HepG2 (cell line): ENCODE data around the gene PSMB11. TPM values are rescaled to one million over a fixed set of nuclear protein-coding genes. Genes with fewer than 3 reads are reported as not detected.

Experiments used
- ASH2L ChIP-seq: fragments of 300-600, 200-600 bp; sonication (generic); IDR thresholded peaks from 2 replicates; pipeline ENCODE4 v1.7.0; 2017; ENCODE audit warnings: low read depth, mild to moderate bottlenecking, moderate library complexity, mixed read lengths, low read length; ENCODE audit not compliant: insufficient read length
- CCAR2 ChIP-seq: fragments of 200-400 bp; formaldehyde crosslinking; optimal IDR thresholded peaks from 2 replicates; pipeline ENCODE3; 2018; ENCODE audit warnings: low read depth, mild to moderate bottlenecking, low read length, moderate library complexity
- CREB1 ChIP-seq, 2 experiments: fragments of 450-650 bp in 1 of 2; IDR thresholded peaks; 2 replicates each; pipeline ENCODE4 v1.6.1; 2016 to 2017; ENCODE audit warnings: control low read depth in 1 of 2, mild to moderate bottlenecking in 1 of 2, missing compliant biosample characterization in 1 of 2, missing genetic modification characterization in 1 of 2
- GTF3A ChIP-seq: sonication (generic); formaldehyde crosslinking; conservative IDR thresholded peaks from 2 replicates; pipeline ENCODE4 v1.4.0; 2020; ENCODE audit warnings: mild to moderate bottlenecking, missing genetic modification reagents
- HOXD1 ChIP-seq: sonication (generic); formaldehyde crosslinking; IDR thresholded peaks from 2 replicates; pipeline ENCODE4 v1.5.0; 2020; ENCODE audit warnings: missing genetic modification reagents
- MIXL1 ChIP-seq: IDR thresholded peaks from 2 replicates; pipeline ENCODE4 v1.6.1; 2016
- POLR2G ChIP-seq: fragments of 200-400 bp; formaldehyde crosslinking; IDR thresholded peaks from 2 replicates; pipeline ENCODE4 v1.6.1; 2018; ENCODE audit warnings: mild to moderate bottlenecking, low read depth, low read length, moderate library complexity
- RARG ChIP-seq: sonication (generic); formaldehyde crosslinking; IDR thresholded peaks from 2 replicates; pipeline ENCODE4 v1.4.0; 2020; ENCODE audit warnings: low read depth, mild to moderate bottlenecking, missing genetic modification reagents
- SRSF9 ChIP-seq: fragments of 200-400 bp; formaldehyde crosslinking; IDR thresholded peaks from 2 replicates; pipeline ENCODE4 v1.6.1; 2018; ENCODE audit warnings: borderline replicate concordance, mild to moderate bottlenecking, low read depth, low read length; ENCODE audit not compliant: insufficient read depth, poor library complexity, severe bottlenecking
- ZNF557 ChIP-seq: sonication (generic); formaldehyde crosslinking; IDR thresholded peaks from 2 replicates; pipeline ENCODE4 v1.4.0; 2020; ENCODE audit warnings: missing genetic modification reagents
- polyA plus RNA-seq, 8 experiments: library from polyadenylated mRNA; depleted of rRNA in 3 of 8; stranded (reverse) in 7 of 8; unstranded in 1 of 8; fragments of >200 nt; fragmentation: Illumina TruSeq in 4 of 8; extraction: Trizol in 4 of 8; gene quantifications; 2 replicates each; pipeline versions ENCODE4 v1.2.1 to v1.2.3, GENCODE V29; 2011 to 2016; ENCODE audit warnings: low read depth in 4 of 8, missing spikeins in 1 of 8, mixed read lengths in 1 of 8; ENCODE audit not compliant: insufficient read depth in 1 of 8
- total RNA-seq, 5 experiments: library from RNA; depleted of rRNA; stranded (reverse); fragments of >200 nt; fragmentation: Illumina TruSeq; extraction: Trizol; gene quantifications; 2 replicates each; pipeline ENCODE4 v1.2.3, GENCODE V29; 2016; ENCODE audit warnings: low read depth in 1 of 5
- TF ChIP-seq, protein P1 (sequence below): sonication (generic); formaldehyde crosslinking; IDR thresholded peaks from 2 replicates; pipeline ENCODE4 v1.4.0; 2020; ENCODE audit warnings: missing genetic modification reagents, borderline replicate concordance
- TF ChIP-seq, protein P2 (sequence below): sonication (generic); formaldehyde crosslinking; IDR thresholded peaks from 2 replicates; pipeline ENCODE4 v1.8.1; 2022; ENCODE audit warnings: low read depth, mild to moderate bottlenecking, missing genetic modification reagents
- TF ChIP-seq, protein P3 (sequence below): sonication (generic); formaldehyde crosslinking; IDR thresholded peaks from 2 replicates; pipeline ENCODE4 v1.5.0; 2020; ENCODE audit warnings: missing genetic modification reagents
- TF ChIP-seq, protein P4 (sequence below): sonication (generic); formaldehyde crosslinking; IDR thresholded peaks from 2 replicates; pipeline ENCODE4 v1.4.0; 2020; ENCODE audit warnings: low read depth, missing genetic modification reagents

The PSMB11 gene
- total and polyA plus RNA-seq, 2 of the 13 experiments (the other 11 are each of a cell fraction or from before 2014, with no cell fraction given) = not detected

DNA sequence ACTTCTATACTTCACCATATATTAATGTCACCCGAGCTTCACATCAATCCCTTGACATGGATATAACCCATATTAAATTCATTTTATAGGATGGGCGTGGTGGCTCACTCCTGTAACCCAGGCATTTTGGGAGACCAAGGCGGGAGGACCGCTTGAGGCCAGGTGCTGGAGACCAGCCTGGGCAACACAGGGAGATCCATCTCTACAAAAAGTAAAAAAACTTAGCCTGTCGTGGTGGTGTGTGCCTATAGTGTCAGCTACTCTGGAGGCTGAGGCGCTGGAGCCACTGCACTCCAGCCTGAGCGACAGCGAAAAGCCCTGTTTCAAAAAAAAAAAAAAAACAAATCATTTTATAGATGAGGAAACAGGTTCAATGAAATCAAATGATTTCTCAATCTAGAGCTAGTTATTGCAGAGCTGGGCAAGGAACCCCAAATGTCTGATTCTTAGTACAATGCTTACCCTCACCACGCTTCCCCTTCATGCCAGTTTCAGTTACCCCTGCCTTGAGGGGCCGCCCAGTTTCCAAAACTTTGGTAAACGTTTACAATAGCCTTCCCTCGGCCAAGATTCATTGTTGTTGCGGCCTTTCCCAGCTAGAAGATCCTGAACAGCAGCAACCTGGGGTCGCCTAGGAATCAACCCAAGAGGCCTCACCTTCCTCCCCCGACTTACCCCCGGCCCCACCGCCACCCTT, 8.1 kb upstream of the PSMB11 start (continued):
- TF ChIP-seq, protein P1, sequence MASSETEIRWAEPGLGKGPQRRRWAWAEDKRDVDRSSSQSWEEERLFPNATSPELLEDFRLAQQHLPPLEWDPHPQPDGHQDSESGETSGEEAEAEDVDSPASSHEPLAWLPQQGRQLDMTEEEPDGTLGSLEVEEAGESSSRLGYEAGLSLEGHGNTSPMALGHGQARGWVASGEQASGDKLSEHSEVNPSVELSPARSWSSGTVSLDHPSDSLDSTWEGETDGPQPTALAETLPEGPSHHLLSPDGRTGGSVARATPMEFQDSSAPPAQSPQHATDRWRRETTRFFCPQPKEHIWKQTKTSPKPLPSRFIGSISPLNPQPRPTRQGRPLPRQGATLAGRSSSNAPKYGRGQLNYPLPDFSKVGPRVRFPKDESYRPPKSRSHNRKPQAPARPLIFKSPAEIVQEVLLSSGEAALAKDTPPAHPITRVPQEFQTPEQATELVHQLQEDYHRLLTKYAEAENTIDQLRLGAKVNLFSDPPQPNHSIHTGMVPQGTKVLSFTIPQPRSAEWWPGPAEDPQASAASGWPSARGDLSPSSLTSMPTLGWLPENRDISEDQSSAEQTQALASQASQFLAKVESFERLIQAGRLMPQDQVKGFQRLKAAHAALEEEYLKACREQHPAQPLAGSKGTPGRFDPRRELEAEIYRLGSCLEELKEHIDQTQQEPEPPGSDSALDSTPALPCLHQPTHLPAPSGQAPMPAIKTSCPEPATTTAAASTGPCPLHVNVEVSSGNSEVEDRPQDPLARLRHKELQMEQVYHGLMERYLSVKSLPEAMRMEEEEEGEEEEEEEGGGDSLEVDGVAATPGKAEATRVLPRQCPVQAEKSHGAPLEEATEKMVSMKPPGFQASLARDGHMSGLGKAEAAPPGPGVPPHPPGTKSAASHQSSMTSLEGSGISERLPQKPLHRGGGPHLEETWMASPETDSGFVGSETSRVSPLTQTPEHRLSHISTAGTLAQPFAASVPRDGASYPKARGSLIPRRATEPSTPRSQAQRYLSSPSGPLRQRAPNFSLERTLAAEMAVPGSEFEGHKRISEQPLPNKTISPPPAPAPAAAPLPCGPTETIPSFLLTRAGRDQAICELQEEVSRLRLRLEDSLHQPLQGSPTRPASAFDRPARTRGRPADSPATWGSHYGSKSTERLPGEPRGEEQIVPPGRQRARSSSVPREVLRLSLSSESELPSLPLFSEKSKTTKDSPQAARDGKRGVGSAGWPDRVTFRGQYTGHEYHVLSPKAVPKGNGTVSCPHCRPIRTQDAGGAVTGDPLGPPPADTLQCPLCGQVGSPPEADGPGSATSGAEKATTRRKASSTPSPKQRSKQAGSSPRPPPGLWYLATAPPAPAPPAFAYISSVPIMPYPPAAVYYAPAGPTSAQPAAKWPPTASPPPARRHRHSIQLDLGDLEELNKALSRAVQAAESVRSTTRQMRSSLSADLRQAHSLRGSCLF (CRISPR knock-in tag) = no peak
- TF ChIP-seq ZNF557 (CRISPR knock-in tag) = no peak
- no peak for TF ChIP-seq POLR2G
- TF ChIP-seq MIXL1 (CRISPR knock-in tag) = no peak
- no peak for TF ChIP-seq RARG
- TF ChIP-seq, protein P2, sequence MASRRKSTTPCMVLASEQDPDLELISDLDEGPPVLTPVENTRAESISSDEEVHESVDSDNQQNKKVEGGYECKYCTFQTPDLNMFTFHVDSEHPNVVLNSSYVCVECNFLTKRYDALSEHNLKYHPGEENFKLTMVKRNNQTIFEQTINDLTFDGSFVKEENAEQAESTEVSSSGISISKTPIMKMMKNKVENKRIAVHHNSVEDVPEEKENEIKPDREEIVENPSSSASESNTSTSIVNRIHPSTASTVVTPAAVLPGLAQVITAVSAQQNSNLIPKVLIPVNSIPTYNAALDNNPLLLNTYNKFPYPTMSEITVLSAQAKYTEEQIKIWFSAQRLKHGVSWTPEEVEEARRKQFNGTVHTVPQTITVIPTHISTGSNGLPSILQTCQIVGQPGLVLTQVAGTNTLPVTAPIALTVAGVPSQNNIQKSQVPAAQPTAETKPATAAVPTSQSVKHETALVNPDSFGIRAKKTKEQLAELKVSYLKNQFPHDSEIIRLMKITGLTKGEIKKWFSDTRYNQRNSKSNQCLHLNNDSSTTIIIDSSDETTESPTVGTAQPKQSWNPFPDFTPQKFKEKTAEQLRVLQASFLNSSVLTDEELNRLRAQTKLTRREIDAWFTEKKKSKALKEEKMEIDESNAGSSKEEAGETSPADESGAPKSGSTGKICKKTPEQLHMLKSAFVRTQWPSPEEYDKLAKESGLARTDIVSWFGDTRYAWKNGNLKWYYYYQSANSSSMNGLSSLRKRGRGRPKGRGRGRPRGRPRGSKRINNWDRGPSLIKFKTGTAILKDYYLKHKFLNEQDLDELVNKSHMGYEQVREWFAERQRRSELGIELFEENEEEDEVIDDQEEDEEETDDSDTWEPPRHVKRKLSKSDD (CRISPR knock-in tag) = no peak
- TF ChIP-seq ASH2L = no peak
- TF ChIP-seq SRSF9 = no peak
- no peak for TF ChIP-seq HOXD1 (CRISPR knock-in tag)
- no peak for TF ChIP-seq CREB1 (IDR thresholded peaks at IDR 0.05)
- no peak for TF ChIP-seq CREB1 (CRISPR knock-in tag; IDR thresholded peaks at IDR 0.05)
- TF ChIP-seq, protein P3, sequence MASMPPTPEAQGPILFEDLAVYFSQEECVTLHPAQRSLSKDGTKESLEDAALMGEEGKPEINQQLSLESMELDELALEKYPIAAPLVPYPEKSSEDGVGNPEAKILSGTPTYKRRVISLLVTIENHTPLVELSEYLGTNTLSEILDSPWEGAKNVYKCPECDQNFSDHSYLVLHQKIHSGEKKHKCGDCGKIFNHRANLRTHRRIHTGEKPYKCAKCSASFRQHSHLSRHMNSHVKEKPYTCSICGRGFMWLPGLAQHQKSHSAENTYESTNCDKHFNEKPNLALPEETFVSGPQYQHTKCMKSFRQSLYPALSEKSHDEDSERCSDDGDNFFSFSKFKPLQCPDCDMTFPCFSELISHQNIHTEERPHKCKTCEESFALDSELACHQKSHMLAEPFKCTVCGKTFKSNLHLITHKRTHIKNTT (CRISPR knock-in tag) = no peak
- peak; percentile 66 for TF ChIP-seq CCAR2
- TF ChIP-seq, protein P4, sequence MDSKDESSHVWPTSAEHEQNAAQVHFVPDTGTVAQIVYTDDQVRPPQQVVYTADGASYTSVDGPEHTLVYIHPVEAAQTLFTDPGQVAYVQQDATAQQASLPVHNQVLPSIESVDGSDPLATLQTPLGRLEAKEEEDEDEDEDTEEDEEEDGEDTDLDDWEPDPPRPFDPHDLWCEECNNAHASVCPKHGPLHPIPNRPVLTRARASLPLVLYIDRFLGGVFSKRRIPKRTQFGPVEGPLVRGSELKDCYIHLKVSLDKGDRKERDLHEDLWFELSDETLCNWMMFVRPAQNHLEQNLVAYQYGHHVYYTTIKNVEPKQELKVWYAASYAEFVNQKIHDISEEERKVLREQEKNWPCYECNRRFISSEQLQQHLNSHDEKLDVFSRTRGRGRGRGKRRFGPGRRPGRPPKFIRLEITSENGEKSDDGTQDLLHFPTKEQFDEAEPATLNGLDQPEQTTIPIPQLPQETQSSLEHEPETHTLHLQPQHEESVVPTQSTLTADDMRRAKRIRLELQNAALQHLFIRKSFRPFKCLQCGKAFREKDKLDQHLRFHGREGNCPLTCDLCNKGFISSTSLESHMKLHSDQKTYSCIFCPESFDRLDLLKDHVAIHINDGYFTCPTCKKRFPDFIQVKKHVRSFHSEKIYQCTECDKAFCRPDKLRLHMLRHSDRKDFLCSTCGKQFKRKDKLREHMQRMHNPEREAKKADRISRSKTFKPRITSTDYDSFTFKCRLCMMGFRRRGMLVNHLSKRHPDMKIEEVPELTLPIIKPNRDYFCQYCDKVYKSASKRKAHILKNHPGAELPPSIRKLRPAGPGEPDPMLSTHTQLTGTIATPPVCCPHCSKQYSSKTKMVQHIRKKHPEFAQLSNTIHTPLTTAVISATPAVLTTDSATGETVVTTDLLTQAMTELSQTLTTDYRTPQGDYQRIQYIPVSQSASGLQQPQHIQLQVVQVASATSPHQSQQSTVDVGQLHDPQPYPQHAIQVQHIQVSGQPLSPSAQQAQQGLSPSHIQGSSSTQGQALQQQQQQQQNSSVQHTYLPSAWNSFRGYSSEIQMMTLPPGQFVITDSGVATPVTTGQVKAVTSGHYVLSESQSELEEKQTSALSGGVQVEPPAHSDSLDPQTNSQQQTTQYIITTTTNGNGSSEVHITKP (CRISPR knock-in tag) = no peak
- no peak for TF ChIP-seq GTF3A (CRISPR knock-in tag)
